MM.1S (cell line): ENCODE measurements around the gene IL20RB.

Experiments
- DNase-seq: peaks from one replicate; pipeline ENCODE4 v3.0.0-alpha.2; 2015
- H2AFZ ChIP-seq: fragments of 300-600 bp; sonication (generic); 2 replicates; pipeline ENCODE4 v1.6.0; 2016; ENCODE audit warnings: antibody characterized with exemption, low read length
- H3F3A ChIP-seq: fragments of 300-600 bp; sonication (generic); 2 replicates; pipeline ENCODE4 v1.6.1; 2016; ENCODE audit warnings: mild to moderate bottlenecking, antibody characterized with exemption, low read length, moderate library complexity, mixed read lengths; ENCODE audit not compliant: insufficient read depth
- H3K27ac ChIP-seq: fragments of 300-600 bp; sonication (generic); 2 replicates; pipeline ENCODE4 v1.5.1; 2016; ENCODE audit warnings: mild to moderate bottlenecking, low read length
- H3K27me3 ChIP-seq: fragments of 300-600 bp; sonication (generic); replicated peaks from 2 replicates; pipeline ENCODE4 v1.6.0; 2016; ENCODE audit warnings: low read length; ENCODE audit not compliant: insufficient read depth
- H3K36me3 ChIP-seq: fragments of 300-600 bp; sonication (generic); replicated peaks from 2 replicates; pipeline ENCODE4 v1.6.1; 2016; ENCODE audit warnings: mild to moderate bottlenecking, low read length, mixed read lengths; ENCODE audit not compliant: insufficient read depth
- H3K4me1 ChIP-seq: fragments of 300-600 bp; sonication (generic); 2 replicates; pipeline ENCODE4 v1.6.1; 2016; ENCODE audit warnings: low read length, mixed read lengths
- H3K4me2 ChIP-seq: fragments of 300-600 bp; sonication (generic); 2 replicates; pipeline ENCODE4 v1.6.0; 2016; ENCODE audit warnings: low read depth, low read length
- H3K4me3 ChIP-seq: fragments of 300-600 bp; sonication (generic); 2 replicates; pipeline ENCODE4 v1.5.1; 2016; ENCODE audit warnings: low read length, mixed read lengths
- H3K79me2 ChIP-seq: fragments of 300-600 bp; sonication (generic); 2 replicates; pipeline ENCODE4 v1.6.1; 2016; ENCODE audit warnings: mixed run types, low read length, mixed read lengths
- H3K9ac ChIP-seq: fragments of 300-600 bp; sonication (generic); 2 replicates; pipeline ENCODE4 v1.6.1; 2016; ENCODE audit warnings: low read length, mixed read lengths
- H3K9me2 ChIP-seq: fragments of 300-600 bp; sonication (generic); replicated peaks from 2 replicates; pipeline ENCODE4 v1.6.1; 2016; ENCODE audit warnings: mild to moderate bottlenecking, low read length, mixed read lengths; ENCODE audit not compliant: insufficient read depth
- H3K9me3 ChIP-seq: fragments of 300-600 bp; sonication (generic); replicated peaks from 2 replicates; pipeline ENCODE4 v1.6.1; 2016; ENCODE audit warnings: mild to moderate bottlenecking, low read length, mixed read lengths; ENCODE audit not compliant: insufficient read depth
- H4K20me1 ChIP-seq: fragments of 300-600 bp; sonication (generic); 2 replicates; pipeline ENCODE4 v1.6.1; 2016; ENCODE audit warnings: mild to moderate bottlenecking, low read length, moderate library complexity, mixed read lengths; ENCODE audit not compliant: insufficient read depth
- EZH2 ChIP-seq: fragments of 300-600 bp; sonication (generic); optimal IDR thresholded peaks from 2 replicates; pipeline ENCODE3; 2017; ENCODE audit warnings: low read depth, mild to moderate bottlenecking, antibody characterized with exemption, low read length, mixed read lengths
- EZH2phosphoT487 ChIP-seq: fragments of 300-600 bp; sonication (generic); IDR thresholded peaks from 2 replicates; pipeline ENCODE4 v1.6.1; 2018; ENCODE audit warnings: antibody characterized with exemption, low read length
- TF ChIP-seq, protein P1 (sequence below): fragments of 300-600 bp; sonication (generic); IDR thresholded peaks from 2 replicates; pipeline ENCODE4 v1.5.1; 2016; ENCODE audit warnings: antibody characterized with exemption, low read length, mixed read lengths

IL20RB gene

DNA sequence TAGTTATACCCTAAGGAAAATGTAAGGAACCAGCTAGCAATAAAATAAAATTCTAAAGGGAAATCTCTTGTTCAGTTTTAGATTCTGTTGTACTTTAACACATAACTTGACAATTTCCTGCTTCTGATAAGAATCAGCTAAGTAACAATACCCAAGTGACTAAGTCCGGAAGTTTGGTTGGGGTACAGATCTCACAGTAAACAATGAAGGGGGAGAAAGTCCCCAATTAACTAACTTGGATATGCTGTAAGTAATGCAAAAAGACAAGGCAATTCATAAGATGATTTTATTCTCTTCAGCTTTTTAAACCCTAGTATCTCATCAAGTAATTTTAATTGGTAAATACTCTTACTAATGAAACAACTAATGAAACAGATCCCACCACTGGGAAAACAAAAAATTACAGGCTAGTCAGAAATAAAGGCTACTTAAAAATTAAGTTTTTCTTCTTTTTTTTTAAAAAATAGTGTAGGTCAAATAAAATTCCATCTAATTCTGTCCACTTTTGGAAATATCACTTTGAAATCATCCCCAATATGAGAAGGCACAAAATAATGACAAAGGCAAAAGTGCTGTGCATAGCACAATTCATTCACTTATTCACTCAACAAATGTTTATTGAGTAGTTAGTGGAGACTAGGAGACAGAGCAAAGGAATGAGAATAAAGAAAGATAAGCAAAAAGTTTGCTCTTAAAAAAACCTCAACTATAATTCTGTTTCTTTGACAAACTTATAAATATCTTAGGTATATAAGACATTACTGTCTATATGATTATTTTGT lies 37.8 kb upstream of the IL20RB start:
- no peak overlapping the region for H2AFZ ChIP-seq
- H3K4me1 ChIP-seq = no peaks in the 10 kb centered on the region
- H3K9me3 ChIP-seq = no peaks in the 10 kb centered on the region
- TF ChIP-seq EZH2 = no peak
- TF ChIP-seq EZH2phosphoT487 = no peak
- TF ChIP-seq, protein P1, sequence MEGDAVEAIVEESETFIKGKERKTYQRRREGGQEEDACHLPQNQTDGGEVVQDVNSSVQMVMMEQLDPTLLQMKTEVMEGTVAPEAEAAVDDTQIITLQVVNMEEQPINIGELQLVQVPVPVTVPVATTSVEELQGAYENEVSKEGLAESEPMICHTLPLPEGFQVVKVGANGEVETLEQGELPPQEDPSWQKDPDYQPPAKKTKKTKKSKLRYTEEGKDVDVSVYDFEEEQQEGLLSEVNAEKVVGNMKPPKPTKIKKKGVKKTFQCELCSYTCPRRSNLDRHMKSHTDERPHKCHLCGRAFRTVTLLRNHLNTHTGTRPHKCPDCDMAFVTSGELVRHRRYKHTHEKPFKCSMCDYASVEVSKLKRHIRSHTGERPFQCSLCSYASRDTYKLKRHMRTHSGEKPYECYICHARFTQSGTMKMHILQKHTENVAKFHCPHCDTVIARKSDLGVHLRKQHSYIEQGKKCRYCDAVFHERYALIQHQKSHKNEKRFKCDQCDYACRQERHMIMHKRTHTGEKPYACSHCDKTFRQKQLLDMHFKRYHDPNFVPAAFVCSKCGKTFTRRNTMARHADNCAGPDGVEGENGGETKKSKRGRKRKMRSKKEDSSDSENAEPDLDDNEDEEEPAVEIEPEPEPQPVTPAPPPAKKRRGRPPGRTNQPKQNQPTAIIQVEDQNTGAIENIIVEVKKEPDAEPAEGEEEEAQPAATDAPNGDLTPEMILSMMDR = no peak
- no peaks in the 10 kb centered on the region for H4K20me1 ChIP-seq
- DNase-seq = no peak
- no peaks in the 10 kb centered on the region for H3F3A ChIP-seq
- peaks cover 64% of the 10 kb centered on the region for H3K79me2 ChIP-seq
- H3K4me3 ChIP-seq = no peak overlapping the region
- H3K27me3 ChIP-seq = no peaks in the 10 kb centered on the region
- H3K36me3 ChIP-seq = no peaks in the 10 kb centered on the region
- no peaks in the 10 kb centered on the region for H3K9me2 ChIP-seq
- no peak overlapping the region for H3K4me2 ChIP-seq
- H3K27ac ChIP-seq = no peak overlapping the region
- no peak overlapping the region for H3K9ac ChIP-seq

DNA sequence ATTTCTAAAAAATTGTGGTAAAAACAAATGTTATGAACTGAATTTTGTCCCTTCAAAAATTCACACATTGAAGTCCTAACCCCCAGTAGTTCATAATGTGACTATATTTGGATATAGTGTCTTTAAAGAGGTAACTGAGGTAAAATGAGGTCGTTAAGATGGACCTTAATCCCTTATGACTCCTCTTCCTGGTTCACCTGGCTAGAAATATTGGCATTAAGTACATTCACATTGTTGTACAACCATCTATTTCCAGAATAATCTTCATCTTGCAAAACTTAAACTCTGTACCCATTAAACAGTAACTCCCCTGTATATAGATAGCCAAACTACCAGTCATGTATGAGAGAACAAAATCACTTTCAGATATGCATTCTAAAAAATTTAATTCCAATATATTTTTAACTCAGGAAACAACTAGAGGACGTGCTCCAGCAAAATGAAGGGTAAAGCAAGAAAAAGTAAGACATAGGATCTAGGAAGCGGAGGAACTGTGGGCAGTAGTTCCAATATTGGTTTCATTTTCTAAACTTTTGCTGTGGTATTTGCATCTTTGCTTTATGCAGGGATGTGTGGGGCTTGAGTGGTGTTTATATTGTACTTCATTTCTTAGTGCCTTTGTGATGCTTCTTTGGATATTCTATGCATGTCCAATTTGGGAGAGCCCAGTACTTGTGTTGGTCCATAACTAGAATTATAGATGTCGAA lies 36.7 kb upstream of the IL20RB start:
- H3K27ac ChIP-seq = no peak overlapping the region
- H4K20me1 ChIP-seq = no peaks in the 10 kb centered on the region
- H3K27me3 ChIP-seq = no peaks in the 10 kb centered on the region
- H3K79me2 ChIP-seq = peaks cover 64% of the 10 kb centered on the region
- H3K4me1 ChIP-seq = no peaks in the 10 kb centered on the region
- H3K9me3 ChIP-seq = no peaks in the 10 kb centered on the region
- H3F3A ChIP-seq = no peaks in the 10 kb centered on the region
- H3K9ac ChIP-seq = no peak overlapping the region
- no peak overlapping the region for H3K4me3 ChIP-seq
- H3K36me3 ChIP-seq = no peaks in the 10 kb centered on the region
- H2AFZ ChIP-seq = no peak overlapping the region
- no peaks in the 10 kb centered on the region for H3K9me2 ChIP-seq
- DNase-seq = no peak
- H3K4me2 ChIP-seq = no peak overlapping the region
- TF ChIP-seq, protein P1 = no peak
- TF ChIP-seq EZH2phosphoT487 (no peak), EZH2 (no peak)

DNA sequence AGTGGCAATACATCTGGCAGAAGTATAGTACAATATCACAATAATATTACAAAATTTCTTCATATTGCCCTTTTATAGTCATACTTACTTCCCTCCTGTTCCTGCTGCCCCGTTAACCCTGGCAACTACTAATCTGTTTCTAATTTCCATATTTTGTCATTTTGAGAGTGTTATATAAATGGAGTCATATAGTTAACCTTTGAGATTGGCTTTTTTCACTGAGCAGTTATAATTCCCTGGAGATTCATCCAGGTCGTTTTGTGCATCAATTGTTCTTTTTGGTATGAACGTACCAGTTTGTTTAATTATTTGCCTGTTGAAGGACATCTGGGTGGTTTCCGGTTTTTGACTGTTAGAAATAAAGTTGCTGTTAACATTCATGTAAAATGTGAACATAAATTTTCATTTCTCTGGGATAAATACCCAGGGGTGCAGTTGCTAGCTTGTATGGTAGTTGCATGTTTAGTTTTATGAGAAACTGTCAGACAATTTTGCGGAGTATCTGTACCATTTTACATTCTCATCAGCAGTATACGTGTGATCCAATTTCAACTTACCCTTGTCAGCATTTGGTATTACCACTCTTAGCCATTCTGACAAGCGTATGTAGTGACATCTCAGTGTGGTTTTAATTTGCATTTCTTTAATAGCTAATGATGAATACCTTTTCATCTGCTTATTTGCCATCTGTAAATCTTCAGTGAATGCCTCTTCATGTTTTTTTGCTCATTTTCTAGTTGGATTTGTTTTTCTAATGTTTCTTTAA lies 32.2 kb upstream of the IL20RB start:
- DNase-seq = no peak
- TF ChIP-seq, protein P1 = no peak
- no peak for TF ChIP-seq EZH2phosphoT487
- no peak for TF ChIP-seq EZH2
- Histone ChIP-seq H3K4me3 (no peak overlapping the region), H4K20me1 (no peaks in the 10 kb centered on the region; the same call in 1 of the 2 replicates), H3F3A (no peaks in the 10 kb centered on the region), H3K27ac (no peak overlapping the region), H3K9me2 (no peaks in the 10 kb centered on the region), H3K79me2 (peaks cover 36% of the 10 kb centered on the region), H3K27me3 (no peaks in the 10 kb centered on the region), H3K4me1 (no peaks in the 10 kb centered on the region), H3K36me3 (0 out of 2 replicates have a peak, but pooled peaks cover 7% of the 10 kb centered on the region), H3K4me2 (no peak overlapping the region), H3K9ac (no peak overlapping the region), H3K9me3 (no peaks in the 10 kb centered on the region), H2AFZ (no peak overlapping the region)
